Subcutaneous adipose tissue (tissue), 4 donors: Measurements from ENCODE around the gene ZNF277. TPM values are rescaled to one million over a fixed set of nuclear protein-coding genes. Genes with fewer than 3 reads are reported as not detected.

Experiments
- total RNA-seq, 4 donors: library from RNA; depleted of rRNA; stranded (reverse); fragments of >200 nt; gene quantifications; one replicate each; pipeline ENCODE4 v1.1.0, GENCODE V29; 2016
- TF ChIP-seq, protein P1 (sequence below): fragments of 450-650 bp; IDR thresholded peaks from one replicate; pipeline ENCODE4 v1.5.1; 2016; ENCODE audit warnings: low read depth, mild to moderate bottlenecking, control low read depth, antibody characterized with exemption, moderate library complexity

Gene ZNF277
- total RNA-seq, 4 donors from 2014 or later = 36.9 to 46.1 (median 38.4) TPM

DNA sequence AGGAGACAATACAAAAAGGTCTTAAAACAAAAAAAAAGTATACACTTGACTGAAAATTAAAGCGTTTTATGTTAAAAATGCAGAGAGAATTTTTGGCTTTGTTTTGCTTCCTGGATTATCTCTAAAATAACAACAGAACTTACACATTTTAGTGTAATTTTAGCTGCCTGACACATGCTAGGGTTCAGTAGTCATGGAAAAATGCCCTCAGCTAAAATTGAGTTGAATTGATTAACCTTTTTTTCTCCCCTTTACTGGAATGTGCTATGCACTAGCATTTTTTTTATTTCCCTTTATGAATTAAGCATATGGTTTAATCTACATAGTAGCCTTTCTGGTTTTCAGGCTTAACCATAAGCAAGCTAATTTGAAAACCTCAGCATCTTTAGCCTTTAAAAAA lies 89.9 kb downstream of the ZNF277 start:
- TF ChIP-seq, protein P1, sequence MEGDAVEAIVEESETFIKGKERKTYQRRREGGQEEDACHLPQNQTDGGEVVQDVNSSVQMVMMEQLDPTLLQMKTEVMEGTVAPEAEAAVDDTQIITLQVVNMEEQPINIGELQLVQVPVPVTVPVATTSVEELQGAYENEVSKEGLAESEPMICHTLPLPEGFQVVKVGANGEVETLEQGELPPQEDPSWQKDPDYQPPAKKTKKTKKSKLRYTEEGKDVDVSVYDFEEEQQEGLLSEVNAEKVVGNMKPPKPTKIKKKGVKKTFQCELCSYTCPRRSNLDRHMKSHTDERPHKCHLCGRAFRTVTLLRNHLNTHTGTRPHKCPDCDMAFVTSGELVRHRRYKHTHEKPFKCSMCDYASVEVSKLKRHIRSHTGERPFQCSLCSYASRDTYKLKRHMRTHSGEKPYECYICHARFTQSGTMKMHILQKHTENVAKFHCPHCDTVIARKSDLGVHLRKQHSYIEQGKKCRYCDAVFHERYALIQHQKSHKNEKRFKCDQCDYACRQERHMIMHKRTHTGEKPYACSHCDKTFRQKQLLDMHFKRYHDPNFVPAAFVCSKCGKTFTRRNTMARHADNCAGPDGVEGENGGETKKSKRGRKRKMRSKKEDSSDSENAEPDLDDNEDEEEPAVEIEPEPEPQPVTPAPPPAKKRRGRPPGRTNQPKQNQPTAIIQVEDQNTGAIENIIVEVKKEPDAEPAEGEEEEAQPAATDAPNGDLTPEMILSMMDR = no peak

DNA sequence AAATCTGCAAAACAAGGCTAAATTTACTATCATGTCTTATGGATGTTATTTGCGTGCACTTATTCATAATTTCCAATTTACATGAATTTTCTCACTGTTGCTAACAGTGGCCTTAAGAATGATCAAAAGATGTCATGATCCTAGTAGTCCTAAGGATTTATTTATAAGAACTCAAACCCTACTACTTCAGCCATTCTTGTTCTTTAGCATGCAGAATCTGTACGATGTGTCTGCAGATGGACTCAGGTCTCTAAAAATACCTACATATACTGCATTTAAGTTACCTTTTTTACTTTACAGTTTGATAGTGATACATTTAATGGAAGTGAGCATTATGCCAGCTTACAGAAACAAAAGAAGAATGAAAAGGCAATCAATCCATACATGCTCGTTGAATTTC lies 91.2 kb downstream of the ZNF277 start:
- TF ChIP-seq, protein P1 = no peak

DNA sequence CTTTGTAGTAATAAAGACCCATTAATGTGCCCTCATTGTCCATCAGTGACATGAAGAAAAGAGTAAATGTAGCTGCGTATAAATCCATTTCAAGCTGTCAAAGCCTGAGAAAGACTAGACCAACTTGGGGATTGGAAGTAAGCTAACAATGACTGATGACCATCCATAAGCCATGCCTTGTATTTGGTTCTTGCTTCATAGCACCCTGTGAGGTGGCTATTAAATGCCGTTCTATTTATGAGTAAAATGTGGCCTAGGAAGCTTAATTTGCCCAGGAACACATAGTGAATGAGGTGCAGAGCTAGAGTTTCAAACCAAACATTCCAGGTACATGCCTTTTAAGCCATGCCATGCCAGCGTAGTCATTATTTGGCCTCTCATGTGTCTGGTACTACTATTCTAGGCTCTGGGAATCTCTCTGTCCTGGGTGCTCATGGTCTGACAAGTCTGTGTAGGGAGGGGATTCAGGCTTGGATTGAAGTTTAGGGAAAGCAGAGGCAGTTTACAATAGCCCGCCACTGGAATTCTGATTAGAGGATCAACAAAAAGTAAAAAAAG lies 92.1 kb downstream of the ZNF277 start:
- TF ChIP-seq, protein P1 = no peak

- TF ChIP-seq, protein P1 = no peak
Measured at GRCh38 chr7:112300072-112300471, 93.6 kb downstream of the ZNF277 start.

GRCh38 chr7:112300831-112301407 lies 94.4 kb downstream of the ZNF277 start:
- TF ChIP-seq, protein P1 = no peak

DNA sequence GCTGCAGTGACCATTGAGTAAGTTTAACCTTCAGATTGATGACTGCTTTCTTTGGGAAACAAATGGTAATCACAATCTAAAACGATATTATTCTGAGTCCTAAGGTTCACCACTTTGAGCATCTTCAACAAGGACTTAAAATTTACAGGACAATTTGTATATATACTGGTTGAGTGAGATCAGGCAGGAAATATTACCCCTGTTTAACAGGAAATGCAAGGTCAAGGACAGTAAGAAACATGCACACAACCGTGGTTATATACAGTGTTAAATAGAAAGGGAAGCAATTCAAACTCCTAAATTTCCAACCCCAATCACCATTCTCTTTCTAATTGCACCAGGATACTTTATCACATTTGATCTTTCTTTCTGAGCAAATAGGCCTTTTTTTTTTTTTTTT lies 96.1 kb downstream of the ZNF277 start:
- TF ChIP-seq, protein P1 = no peak

DNA sequence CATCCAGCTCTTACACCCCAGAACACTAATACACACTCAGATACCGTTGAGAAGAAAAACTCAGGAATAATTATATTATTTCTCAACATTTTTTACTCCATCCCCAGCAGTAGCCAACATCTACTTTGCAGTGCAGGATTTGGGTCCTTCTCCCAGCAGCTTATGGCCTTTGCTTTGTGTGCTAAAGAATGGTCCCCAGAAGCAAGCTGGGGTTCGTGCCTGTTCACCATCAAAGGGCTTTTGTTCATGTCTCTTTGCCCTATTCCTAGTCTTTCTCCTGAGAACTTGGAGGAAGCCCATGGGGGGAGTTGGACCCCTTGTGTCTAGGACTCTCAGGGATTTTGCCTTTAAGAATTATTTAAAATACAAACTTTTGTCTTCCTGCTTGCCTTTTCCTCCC lies 100.4 kb downstream of the ZNF277 start:
- TF ChIP-seq, protein P1 = no peak
